ENCODE data around the gene IFT122. TPM values are rescaled to one million over a fixed set of nuclear protein-coding genes. Genes with fewer than 3 reads are reported as not detected.
"Not testable (repeated sequence)": the region's sequence is repeated elsewhere in the genome, so short reads cannot be mapped to it uniquely, and the experiment has no call there.

IFT122 gene, protein sequence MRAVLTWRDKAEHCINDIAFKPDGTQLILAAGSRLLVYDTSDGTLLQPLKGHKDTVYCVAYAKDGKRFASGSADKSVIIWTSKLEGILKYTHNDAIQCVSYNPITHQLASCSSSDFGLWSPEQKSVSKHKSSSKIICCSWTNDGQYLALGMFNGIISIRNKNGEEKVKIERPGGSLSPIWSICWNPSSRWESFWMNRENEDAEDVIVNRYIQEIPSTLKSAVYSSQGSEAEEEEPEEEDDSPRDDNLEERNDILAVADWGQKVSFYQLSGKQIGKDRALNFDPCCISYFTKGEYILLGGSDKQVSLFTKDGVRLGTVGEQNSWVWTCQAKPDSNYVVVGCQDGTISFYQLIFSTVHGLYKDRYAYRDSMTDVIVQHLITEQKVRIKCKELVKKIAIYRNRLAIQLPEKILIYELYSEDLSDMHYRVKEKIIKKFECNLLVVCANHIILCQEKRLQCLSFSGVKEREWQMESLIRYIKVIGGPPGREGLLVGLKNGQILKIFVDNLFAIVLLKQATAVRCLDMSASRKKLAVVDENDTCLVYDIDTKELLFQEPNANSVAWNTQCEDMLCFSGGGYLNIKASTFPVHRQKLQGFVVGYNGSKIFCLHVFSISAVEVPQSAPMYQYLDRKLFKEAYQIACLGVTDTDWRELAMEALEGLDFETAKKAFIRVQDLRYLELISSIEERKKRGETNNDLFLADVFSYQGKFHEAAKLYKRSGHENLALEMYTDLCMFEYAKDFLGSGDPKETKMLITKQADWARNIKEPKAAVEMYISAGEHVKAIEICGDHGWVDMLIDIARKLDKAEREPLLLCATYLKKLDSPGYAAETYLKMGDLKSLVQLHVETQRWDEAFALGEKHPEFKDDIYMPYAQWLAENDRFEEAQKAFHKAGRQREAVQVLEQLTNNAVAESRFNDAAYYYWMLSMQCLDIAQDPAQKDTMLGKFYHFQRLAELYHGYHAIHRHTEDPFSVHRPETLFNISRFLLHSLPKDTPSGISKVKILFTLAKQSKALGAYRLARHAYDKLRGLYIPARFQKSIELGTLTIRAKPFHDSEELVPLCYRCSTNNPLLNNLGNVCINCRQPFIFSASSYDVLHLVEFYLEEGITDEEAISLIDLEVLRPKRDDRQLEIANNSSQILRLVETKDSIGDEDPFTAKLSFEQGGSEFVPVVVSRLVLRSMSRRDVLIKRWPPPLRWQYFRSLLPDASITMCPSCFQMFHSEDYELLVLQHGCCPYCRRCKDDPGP
- 27.1 and 32.1 TPM in 2 replicates for total RNA-seq

GRCh38 chr3:129439817-129440617 is at the start of gene IFT122, which contains the start of gene MBD4:
TSS of gene IFT122 (plus strand) at chr3:129440224. CDS start at chr3:129440331, 107 bp downstream.
TSS of gene MBD4 (minus strand) at chr3:129439948. CDS start at chr3:129439833, 115 bp downstream.
- DNase-seq (ENCODE audit: low read depth in 2 of 2) = peak; percentile 97 to 99

- not testable (repeated sequence) for DNase-seq (ENCODE audit: low read depth in 2 of 2)
Measured at GRCh38 chr3:129391583-129391982, 48.4 kb upstream of the IFT122 start.

- DNase-seq (ENCODE audit: low read depth in 2 of 2) = not testable (repeated sequence)
Measured at GRCh38 chr3:129392106-129392887, 47.7 kb upstream of the IFT122 start.

DNA sequence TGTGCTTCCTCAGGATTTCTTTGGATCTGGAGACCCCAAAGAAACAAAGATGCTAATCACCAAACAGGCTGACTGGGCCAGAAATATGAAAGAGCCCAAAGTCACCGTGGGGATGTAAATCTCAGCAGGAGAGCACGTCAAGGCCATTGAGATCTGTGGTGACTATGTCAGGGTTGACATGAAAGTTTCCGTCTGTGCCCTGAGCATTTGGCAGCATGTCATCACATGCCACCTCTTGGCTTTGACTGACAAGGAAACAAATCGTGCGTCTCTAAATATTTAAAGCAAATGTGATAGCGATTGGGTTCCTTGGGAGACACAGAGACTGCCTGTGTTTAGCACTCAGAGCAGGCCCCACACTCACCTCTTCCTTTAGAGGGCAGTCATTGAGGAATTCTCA is 46.8 kb upstream of the IFT122 start:
- peak in 1 of 2 donors; percentile 23 for DNase-seq (ENCODE audit: low read depth in 2 of 2)

- not testable (repeated sequence) for DNase-seq (ENCODE audit: low read depth in 2 of 2)
Measured at GRCh38 chr3:129393760-129394564, 46.1 kb upstream of the IFT122 start.

GRCh38 chr3:129398803-129399144 is 41.2 kb upstream of the IFT122 start:
- DNase-seq (ENCODE audit: low read depth in 2 of 2) = peak in 1 of 2 donors; percentile 45

GRCh38 chr3:129399145-129399894 is 40.7 kb upstream of the IFT122 start:
- DNase-seq (ENCODE audit: low read depth in 2 of 2) = peak; percentile 94

DNA sequence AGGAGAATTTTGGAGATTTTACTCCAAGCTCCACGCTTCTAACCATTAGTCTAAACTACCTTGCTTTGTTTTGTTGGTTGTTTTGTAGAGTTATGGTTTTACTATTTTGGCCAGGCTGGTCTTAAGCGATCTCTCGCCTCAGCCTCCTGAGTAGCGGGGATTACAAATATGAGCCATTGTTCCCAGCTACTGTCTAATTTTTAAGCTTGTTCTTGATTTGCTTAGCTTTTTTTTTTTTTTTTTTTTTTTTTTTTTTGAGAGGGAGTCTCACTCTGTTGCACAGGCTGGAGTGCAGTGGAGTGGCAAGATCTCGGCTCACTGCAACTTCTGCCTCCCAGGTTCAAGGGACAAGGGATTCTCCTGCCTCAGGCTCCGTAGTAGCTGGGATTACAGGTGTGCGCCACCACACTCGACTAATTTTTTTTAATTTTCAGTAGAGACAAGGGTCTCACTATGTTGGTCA is 40.1 kb upstream of the IFT122 start:
- no peak for DNase-seq (ENCODE audit: low read depth in 2 of 2)

GRCh38 chr3:129402210-129402609 is 37.8 kb upstream of the IFT122 start:
- DNase-seq (ENCODE audit: low read depth in 2 of 2) = no peak

DNA sequence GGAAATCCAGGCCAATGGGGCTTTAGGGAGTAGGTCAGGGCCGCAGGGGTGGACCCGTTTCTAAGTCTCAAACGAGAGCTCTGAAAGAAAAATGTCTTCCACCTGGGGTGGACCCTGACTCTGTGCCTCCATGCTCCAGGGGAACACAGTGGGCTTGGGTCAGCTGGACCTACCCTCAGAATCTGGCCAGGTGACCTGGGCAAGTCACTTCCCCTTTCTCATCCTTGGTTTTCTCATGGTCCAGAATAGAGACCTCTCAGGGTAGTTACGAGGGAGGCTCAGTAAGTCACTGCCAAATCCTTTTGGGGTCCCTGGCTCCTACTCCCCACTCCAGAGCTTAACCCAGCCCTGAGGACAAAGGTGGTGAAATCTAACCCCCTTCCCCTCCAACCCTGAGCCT is 37.4 kb upstream of the IFT122 start:
- DNase-seq (ENCODE audit: low read depth in 2 of 2) = no peak

- no peak for DNase-seq (ENCODE audit: low read depth in 2 of 2)
Measured at GRCh38 chr3:129403450-129403849, 36.6 kb upstream of the IFT122 start.

DNA sequence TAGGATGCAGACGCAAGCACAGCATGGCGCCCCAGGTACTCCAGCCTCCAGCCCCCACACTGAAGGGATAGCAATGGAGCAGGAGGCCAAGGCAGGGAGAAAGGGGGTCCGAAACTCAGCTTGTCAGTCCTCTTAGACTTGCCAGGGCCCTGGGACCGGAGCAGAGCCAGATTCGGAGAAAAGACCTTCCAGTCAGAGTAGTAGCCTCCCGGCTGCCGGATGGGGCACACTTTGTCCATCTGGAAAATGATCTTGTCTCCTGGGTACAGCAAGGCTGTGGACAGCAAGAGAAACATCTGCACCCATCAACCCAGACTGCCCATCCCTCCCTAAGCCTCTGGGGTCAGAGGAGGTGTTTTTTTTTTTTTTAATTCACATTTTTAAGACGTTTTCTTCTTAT is 35.9 kb upstream of the IFT122 start:
- DNase-seq (ENCODE audit: low read depth in 2 of 2) = no peak

- no peak for DNase-seq (ENCODE audit: low read depth in 2 of 2)
Measured at GRCh38 chr3:129404610-129405009, 35.4 kb upstream of the IFT122 start.

GRCh38 chr3:129409541-129409940 is 30.5 kb upstream of the IFT122 start:
- DNase-seq (ENCODE audit: low read depth in 2 of 2) = no peak

- DNase-seq (ENCODE audit: low read depth in 2 of 2) = no peak
Measured at GRCh38 chr3:129410971-129411370, 29.1 kb upstream of the IFT122 start.

DNA sequence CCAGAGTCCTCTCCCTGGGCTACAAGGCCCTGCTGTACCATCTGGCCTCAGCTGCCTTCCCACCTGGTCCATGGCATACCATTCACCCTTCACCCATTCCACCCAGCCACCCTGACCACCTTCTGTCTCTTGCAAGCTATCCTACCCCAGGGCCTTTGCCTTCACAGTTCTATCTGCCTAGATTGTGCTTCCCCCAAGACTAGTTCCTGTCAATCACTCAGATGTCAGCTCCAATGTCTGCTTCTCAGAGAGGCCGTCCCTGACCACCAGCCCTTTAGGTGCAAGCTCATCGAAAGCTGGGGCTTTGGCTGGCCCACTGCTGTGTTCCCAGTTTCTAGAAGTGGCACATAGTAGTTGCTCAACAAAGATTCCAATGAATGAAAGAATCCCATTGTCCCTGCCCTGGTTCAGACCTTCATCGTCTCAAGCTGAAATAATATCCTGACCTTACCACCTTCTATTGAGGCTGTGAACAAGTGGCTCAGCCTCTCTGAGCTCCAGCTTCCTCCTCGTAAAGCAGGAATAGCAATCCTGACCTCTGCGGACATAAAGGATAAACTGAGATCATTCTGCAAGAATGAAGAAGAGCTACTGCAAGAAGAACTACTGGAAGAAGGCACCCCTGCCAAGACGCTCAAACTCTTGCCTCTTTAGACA is 27.4 kb upstream of the IFT122 start:
- no peak for DNase-seq (ENCODE audit: low read depth in 2 of 2)

DNA sequence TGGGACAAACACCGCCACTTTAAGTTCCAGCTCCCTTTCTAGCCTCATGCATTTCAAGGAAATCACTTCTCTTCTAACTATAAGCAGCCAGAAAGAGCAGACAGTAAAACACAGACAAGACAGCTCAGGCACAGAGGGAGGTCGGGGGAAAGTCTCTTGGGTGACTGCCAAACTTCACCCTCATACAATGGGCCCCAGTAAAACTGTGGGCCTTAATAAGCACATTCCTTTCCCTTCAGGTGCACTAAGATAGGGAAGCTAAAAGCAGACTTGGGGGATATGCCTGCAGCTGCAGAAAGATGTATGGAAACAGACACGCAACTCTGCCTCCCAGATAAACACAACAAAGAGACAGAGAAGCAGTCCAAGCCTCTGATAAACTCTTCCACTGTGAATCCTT is 26.8 kb upstream of the IFT122 start:
- DNase-seq (ENCODE audit: low read depth in 2 of 2) = not testable (repeated sequence)

Data from dermis microvascular lymphatic vessel endothelial cell (primary cell).